Measurements from ENCODE around the gene SHC1. TPM values are rescaled to one million over a fixed set of nuclear protein-coding genes. Genes with fewer than 3 reads are reported as not detected.
"Not testable (repeated sequence)": the region's sequence is repeated elsewhere in the genome, so short reads cannot be mapped to it uniquely, and the experiment has no call there.

The SHC1 gene
- total RNA-seq, 2 donors from 2014 or later, result 72.3 to 72.7 TPM

- Mint-ChIP-seq H3K4me1 (ENCODE audit: low read depth in 2 of 2) (peaks cover 13 to 16% of the 10 kb centered on the region in 2 donors), H3K27me3 (no peaks in the 10 kb centered on the region), H3K36me3 (no peaks in the 10 kb centered on the region), H3K9me3 (no peaks in the 10 kb centered on the region), H3K27ac (peak overlapping the region in 1 of 2 donors; percentile 33), H3K4me3 (no peak overlapping the region)
- ATAC-seq (no peak), DNase-seq (ENCODE audit: low spot score) (no peak)
Observed at GRCh38 chr1:154994591-154994990, 24.0 kb upstream of the SHC1 start.

- Mint-ChIP-seq H3K4me1 (ENCODE audit: low read depth in 2 of 2) (peaks cover 15 to 16% of the 10 kb centered on the region in 2 donors), H3K9me3 (no peaks in the 10 kb centered on the region), H3K4me3 (no peak overlapping the region), H3K36me3 (no peaks in the 10 kb centered on the region), H3K27me3 (no peaks in the 10 kb centered on the region), H3K27ac (peak overlapping the region in 1 of 2 donors; percentile 18)
- no peak for ATAC-seq
- no peak for DNase-seq (ENCODE audit: low spot score)
Observed at GRCh38 chr1:154994269-154994587, 23.7 kb upstream of the SHC1 start.

- ATAC-seq (no peak), DNase-seq (ENCODE audit: low spot score) (no peak)
- Mint-ChIP-seq H3K36me3 (no peaks in the 10 kb centered on the region), H3K27ac (peak within 1 kb of the TSS in 1 of 2 donors; percentile 18), H3K4me3 (no peak within 1 kb of the TSS), H3K27me3 (no peaks in the 10 kb centered on the region), H3K9me3 (no peaks in the 10 kb centered on the region), H3K4me1 (ENCODE audit: low read depth in 2 of 2) (peaks cover 10 to 15% of the 10 kb centered on the region in 2 donors)
Observed at GRCh38 chr1:154993572-154994268, 23.2 kb upstream of the SHC1 start, which contains the start of gene LENEP. Gene LENEP (plus strand): TSS chr1:154993586. CDS start chr1:154993608, 22 bp downstream.

- no peak for ATAC-seq
- H3K4me3 Mint-ChIP-seq, result no peak overlapping the region
Observed at GRCh38 chr1:154992721-154993571, 22.4 kb upstream of the SHC1 start.

GRCh38 chr1:154990276-154990675 lies 19.7 kb upstream of the SHC1 start:
- ATAC-seq (no peak), DNase-seq (ENCODE audit: low spot score) (no peak)
- Mint-ChIP-seq H3K36me3 (no peaks in the 10 kb centered on the region), H3K9me3 (no peaks in the 10 kb centered on the region), H3K4me1 (ENCODE audit: low read depth in 2 of 2) (peaks cover 0 to 12% of the 10 kb centered on the region in 2 donors), H3K4me3 (no peak overlapping the region), H3K27ac (no peak overlapping the region), H3K27me3 (no peaks in the 10 kb centered on the region)

More at GRCh38 chr1:154992721-154993571, 22.4 kb upstream of the SHC1 start:
- H3K4me1 Mint-ChIP-seq (ENCODE audit: low read depth in 2 of 2), result peaks cover 5 to 15% of the 10 kb centered on the region in 2 donors
- no peaks in the 10 kb centered on the region for H3K9me3 Mint-ChIP-seq
- H3K27ac Mint-ChIP-seq, result no peak overlapping the region
- DNase-seq (ENCODE audit: low spot score), result no peak
- no peaks in the 10 kb centered on the region for H3K27me3 Mint-ChIP-seq
- H3K36me3 Mint-ChIP-seq, result no peaks in the 10 kb centered on the region

- no peak for ATAC-seq
- Mint-ChIP-seq H3K9me3 (no peaks in the 10 kb centered on the region), H3K4me3 (no peak overlapping the region), H3K4me1 (ENCODE audit: low read depth in 2 of 2) (peaks cover under 1 to 12% of the 10 kb centered on the region in 2 donors), H3K27me3 (no peaks in the 10 kb centered on the region), H3K36me3 (no peaks in the 10 kb centered on the region), H3K27ac (no peak overlapping the region)
- no peak for DNase-seq (ENCODE audit: low spot score)
Observed at GRCh38 chr1:154989195-154989860, 18.8 kb upstream of the SHC1 start.

- peaks cover 5 to 12% of the 10 kb centered on the region in 2 donors for H3K4me1 Mint-ChIP-seq (ENCODE audit: low read depth in 2 of 2)
- no peaks in the 10 kb centered on the region for H3K36me3 Mint-ChIP-seq
- no peak overlapping the region for H3K4me3 Mint-ChIP-seq
- no peaks in the 10 kb centered on the region for H3K9me3 Mint-ChIP-seq
- ATAC-seq, result no peak
- no peaks in the 10 kb centered on the region for H3K27me3 Mint-ChIP-seq
- H3K27ac Mint-ChIP-seq, result no peak overlapping the region
- no peak for DNase-seq (ENCODE audit: low spot score)
Observed at GRCh38 chr1:154988058-154988954, 17.8 kb upstream of the SHC1 start.

GRCh38 chr1:154987326-154987725 lies 16.8 kb upstream of the SHC1 start:
- DNase-seq (ENCODE audit: low spot score) (no peak), ATAC-seq (no peak)
- Mint-ChIP-seq H3K36me3 (no peaks in the 10 kb centered on the region), H3K27ac (no peak overlapping the region), H3K4me1 (ENCODE audit: low read depth in 2 of 2) (peaks cover 5 to 12% of the 10 kb centered on the region in 2 donors), H3K9me3 (no peaks in the 10 kb centered on the region), H3K4me3 (no peak overlapping the region), H3K27me3 (no peaks in the 10 kb centered on the region)

- not testable (repeated sequence) for H3K27me3 Mint-ChIP-seq; DNase-seq (ENCODE audit: low spot score)
Observed at GRCh38 chr1:154986736-154987135, 16.2 kb upstream of the SHC1 start.

GRCh38 chr1:154983776-154984466 lies 13.4 kb upstream of the SHC1 start:
- Mint-ChIP-seq H3K27ac (no peak overlapping the region), H3K9me3 (no peaks in the 10 kb centered on the region), H3K4me3 (no peak overlapping the region), H3K36me3 (peaks cover 6% of the 10 kb centered on the region), H3K4me1 (ENCODE audit: low read depth in 2 of 2) (peaks cover 5 to 8% of the 10 kb centered on the region in 2 donors), H3K27me3 (no peaks in the 10 kb centered on the region)
- ATAC-seq, result no peak
- DNase-seq (ENCODE audit: low spot score), result no peak

More at GRCh38 chr1:154986736-154987135, 16.2 kb upstream of the SHC1 start:
- not testable (repeated sequence) for H3K4me3 Mint-ChIP-seq, H3K27ac Mint-ChIP-seq, H3K36me3 Mint-ChIP-seq, H3K9me3 Mint-ChIP-seq, ATAC-seq
- H3K4me1 Mint-ChIP-seq (ENCODE audit: low read depth in 2 of 2), result peaks cover 5 to 12% of the 10 kb centered on the region in 2 donors

- Mint-ChIP-seq H3K36me3 (peaks cover 6% of the 10 kb centered on the region), H3K4me3 (no peak within 1 kb of the TSS), H3K27ac (no peak within 1 kb of the TSS), H3K9me3 (no peaks in the 10 kb centered on the region), H3K27me3 (no peaks in the 10 kb centered on the region), H3K4me1 (ENCODE audit: low read depth in 2 of 2) (peaks cover 3 to 5% of the 10 kb centered on the region in 2 donors)
- peak; percentile 99 for DNase-seq (ENCODE audit: low spot score)
- peak; percentile 100 for ATAC-seq
Observed at GRCh38 chr1:154982897-154983648, 12.5 kb upstream of the SHC1 start, which contains the start of gene FLAD1. Gene FLAD1 (plus strand): TSS chr1:154983344. CDS start chr1:154983695, 351 bp downstream.

GRCh38 chr1:154982341-154982740 lies 11.8 kb upstream of the SHC1 start:
- Mint-ChIP-seq H3K27ac (no peak overlapping the region), H3K4me3 (no peak overlapping the region), H3K9me3 (no peaks in the 10 kb centered on the region), H3K36me3 (peaks cover 6% of the 10 kb centered on the region), H3K4me1 (ENCODE audit: low read depth in 2 of 2) (peaks cover 5 to 6% of the 10 kb centered on the region in 2 donors), H3K27me3 (no peaks in the 10 kb centered on the region)
- ATAC-seq (no peak), DNase-seq (ENCODE audit: low spot score) (no peak)

Measured in natural killer cell treated with Interleukin-12 subunit alpha and Interleukin-12 subunit beta and Interleukin-15 and Interleukin-18, amount 100 ng/mL, for 72 hours (primary cell).